WERI-Rb-1 (cell line): ENCODE data around the gene SLFN11.
"Not testable (repeated sequence)": the region's sequence is repeated elsewhere in the genome, so short reads cannot be mapped to it uniquely, and the experiment has no call there.

Experiments used
- DNase-seq: peaks from one replicate; pipeline ENCODE4 v3.0.0-alpha.2; 2020
- H3K27ac ChIP-seq: fragments of 250-450 bp; sonication (Bioruptor Pico); 2 replicates; pipeline ENCODE4 v1.5.1; 2020; ENCODE audit warnings: mild to moderate bottlenecking, moderate library complexity
- H3K27me3 ChIP-seq: fragments of 250-450 bp; sonication (Bioruptor Pico); 2 replicates; pipeline ENCODE4 v1.5.1; 2021; ENCODE audit warnings: mild to moderate bottlenecking, low read depth, moderate library complexity; ENCODE audit not compliant: insufficient read depth, severe bottlenecking
- H3K36me3 ChIP-seq: fragments of 250-450 bp; sonication (Bioruptor Pico); 2 replicates; pipeline ENCODE4 v1.5.1; 2020; ENCODE audit warnings: mild to moderate bottlenecking, moderate library complexity
- H3K4me3 ChIP-seq: 2 replicates; pipeline ENCODE4 v1.5.1; 2011; ENCODE audit warnings: low read depth, mild to moderate bottlenecking, control low read depth, low read length
- H3K9me3 ChIP-seq: fragments of 250-450 bp; sonication (Bioruptor Pico); 2 replicates; pipeline ENCODE4 v1.5.1; 2021; ENCODE audit warnings: mild to moderate bottlenecking, moderate library complexity; ENCODE audit not compliant: severe bottlenecking
- CTCF ChIP-seq: IDR thresholded peaks from 2 replicates; pipeline ENCODE4 v1.5.1; 2011; ENCODE audit warnings: low read depth, mild to moderate bottlenecking, control low read depth, inconsistent platforms, low read length

Gene SLFN11

DNA sequence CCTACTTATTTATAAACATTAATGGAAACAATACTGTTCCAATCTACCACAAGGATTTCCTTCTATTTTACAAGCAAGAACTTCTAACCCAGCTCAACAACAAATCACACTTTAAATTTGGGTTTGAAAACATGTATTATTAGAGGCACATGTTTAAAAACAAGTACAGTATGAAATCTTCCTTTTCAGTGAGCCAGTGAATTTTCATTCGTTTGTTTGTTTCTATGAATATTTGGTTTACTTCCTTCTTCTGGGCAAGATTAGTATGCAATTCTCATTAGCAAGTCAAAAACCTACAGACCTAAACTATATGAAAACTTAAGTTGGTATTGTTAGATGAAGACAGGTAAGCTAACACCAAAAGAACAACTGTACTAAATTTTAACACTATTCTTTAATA is 33.1 kb upstream of the SLFN11 start:
- Histone ChIP-seq H3K4me3 (no peak overlapping the region), H3K36me3 (no peaks in the 10 kb centered on the region), H3K27me3 (peaks cover 65% of the 10 kb centered on the region), H3K9me3 (no peaks in the 10 kb centered on the region), H3K27ac (no peak overlapping the region)
- TF ChIP-seq CTCF: no peak
- DNase-seq: no peak

- Histone ChIP-seq H3K9me3 (no peaks in the 10 kb centered on the region), H3K27ac (no peak overlapping the region), H3K27me3 (peaks cover 56% of the 10 kb centered on the region), H3K4me3 (no peak overlapping the region), H3K36me3 (no peaks in the 10 kb centered on the region)
- TF ChIP-seq CTCF: no peak
- DNase-seq: no peak
These were observed 30.9 kb upstream of the SLFN11 start for GRCh38 chr17:35404360-35404759.

- H3K9me3 ChIP-seq, H3K36me3 ChIP-seq, H3K27ac ChIP-seq, DNase-seq, H3K4me3 ChIP-seq: not testable (repeated sequence)
- peaks cover 34% of the 10 kb centered on the region for H3K27me3 ChIP-seq
These were observed 20.4 kb upstream of the SLFN11 start for GRCh38 chr17:35393783-35394182.

GRCh38 chr17:35390663-35391062 is 17.2 kb upstream of the SLFN11 start:
- Histone ChIP-seq H3K36me3 (no peaks in the 10 kb centered on the region), H3K27me3 (peaks cover 41% of the 10 kb centered on the region), H3K27ac (no peak overlapping the region), H3K9me3 (peaks cover 5% of the 10 kb centered on the region), H3K4me3 (no peak overlapping the region)
- no peak for TF ChIP-seq CTCF
- no peak for DNase-seq

- no peak overlapping the region for H3K27ac ChIP-seq
- DNase-seq: no peak
- no peak overlapping the region for H3K4me3 ChIP-seq
- TF ChIP-seq CTCF: no peak
- H3K9me3 ChIP-seq: peaks cover 5% of the 10 kb centered on the region
- H3K27me3 ChIP-seq: peaks cover 41% of the 10 kb centered on the region
- no peaks in the 10 kb centered on the region for H3K36me3 ChIP-seq
These were observed 16.7 kb upstream of the SLFN11 start for GRCh38 chr17:35390156-35390555.

- H3K27me3 ChIP-seq: peaks cover 46% of the 10 kb centered on the region
- no peak for DNase-seq
- no peaks in the 10 kb centered on the region for H3K9me3 ChIP-seq
These were observed 14.1 kb upstream of the SLFN11 start for GRCh38 chr17:35387496-35387895.

More at GRCh38 chr17:35387496-35387895, 14.1 kb upstream of the SLFN11 start:
- H3K36me3 ChIP-seq: no peaks in the 10 kb centered on the region
- no peak overlapping the region for H3K4me3 ChIP-seq
- TF ChIP-seq CTCF: no peak
- no peak overlapping the region for H3K27ac ChIP-seq
